Measurements from ENCODE around the gene CACNA1D.

The CACNA1D gene

GRCh38 chr3:53721187-53722119, 227.0 kb downstream of the CACNA1D start:
- no peak for DNase-seq

GRCh38 chr3:53724566-53724965, 230.2 kb downstream of the CACNA1D start:
- DNase-seq = no peak

- DNase-seq = no peak
These were observed 231.1 kb downstream of the CACNA1D start for GRCh38 chr3:53725387-53725995.

DNA sequence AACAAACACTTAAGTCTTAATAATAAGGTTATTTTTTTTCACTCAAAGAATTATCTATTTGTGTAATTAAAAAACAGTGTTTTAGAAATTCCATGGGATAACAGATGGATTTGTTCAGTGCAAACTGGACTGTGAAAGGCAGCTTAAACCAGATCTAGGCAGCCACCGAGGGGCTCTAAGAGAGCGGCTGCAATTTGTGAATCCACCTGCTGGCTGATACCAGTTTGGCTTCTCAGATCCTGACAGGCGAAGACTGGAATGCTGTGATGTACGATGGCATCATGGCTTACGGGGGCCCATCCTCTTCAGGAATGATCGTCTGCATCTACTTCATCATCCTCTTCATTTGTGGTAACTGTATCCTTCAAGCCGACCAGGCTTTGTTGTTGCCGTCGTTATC, 232.2 kb downstream of the CACNA1D start:
- no peak for DNase-seq

DNA sequence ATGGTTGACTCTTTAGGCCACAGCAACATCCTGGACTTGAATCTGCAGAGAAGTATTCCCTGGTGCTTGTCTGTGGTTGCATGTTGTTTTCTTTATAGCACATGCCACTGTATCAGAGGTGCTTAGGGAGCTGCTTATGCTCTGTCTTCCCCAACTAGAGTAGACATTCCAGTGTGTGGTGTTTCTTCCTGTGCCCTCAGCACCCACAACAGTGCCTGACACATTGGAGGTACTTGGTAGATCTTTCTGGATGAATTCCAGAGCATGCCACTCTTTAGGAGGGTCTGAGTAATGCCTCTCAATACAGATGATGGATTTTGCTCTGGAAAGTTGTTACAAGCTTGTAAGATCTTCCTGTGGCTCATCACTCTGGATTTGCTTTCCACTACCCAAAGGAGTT, 234.2 kb downstream of the CACNA1D start:
- no peak for DNase-seq

- DNase-seq = no peak
These were observed 234.7 kb downstream of the CACNA1D start for GRCh38 chr3:53729159-53729558.

GRCh38 chr3:53729618-53730017, 235.2 kb downstream of the CACNA1D start:
- no peak for DNase-seq

- DNase-seq = no peak
These were observed 236.2 kb downstream of the CACNA1D start for GRCh38 chr3:53730576-53730975.

- no peak for DNase-seq
These were observed 237.7 kb downstream of the CACNA1D start for GRCh38 chr3:53731934-53732624.

- DNase-seq = no peak
These were observed 239.0 kb downstream of the CACNA1D start for GRCh38 chr3:53733446-53733845.

GRCh38 chr3:53739966-53740365, 245.6 kb downstream of the CACNA1D start:
- DNase-seq = no peak

GRCh38 chr3:53740956-53741355, 246.5 kb downstream of the CACNA1D start:
- no peak for DNase-seq

GRCh38 chr3:53744351-53744750, 249.9 kb downstream of the CACNA1D start:
- peak; percentile 25 for DNase-seq

- no peak for DNase-seq
These were observed 253.1 kb downstream of the CACNA1D start for GRCh38 chr3:53747559-53747958.

GRCh38 chr3:53748512-53749271, 254.3 kb downstream of the CACNA1D start:
- peak; percentile 91 for DNase-seq

DNA sequence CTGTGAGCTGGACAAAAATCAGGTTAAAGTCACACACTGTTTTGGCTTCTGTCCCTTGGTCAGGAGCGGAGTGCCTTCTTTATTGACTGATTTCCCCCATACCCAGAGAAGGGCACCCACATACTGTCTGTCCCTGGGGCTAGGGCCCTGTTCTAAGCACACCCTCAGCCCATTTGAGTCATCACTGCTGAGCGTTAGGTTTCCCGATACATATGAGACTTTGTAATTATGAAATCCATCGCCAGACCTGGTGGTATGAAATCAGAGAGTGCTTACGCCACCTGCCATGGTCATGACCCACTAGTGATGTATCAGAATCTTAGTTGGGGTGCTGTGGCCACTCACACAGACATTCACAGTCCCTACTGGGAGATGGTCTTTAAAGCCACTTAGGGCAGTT, 255.0 kb downstream of the CACNA1D start:
- DNase-seq = peak; percentile 91

DNA sequence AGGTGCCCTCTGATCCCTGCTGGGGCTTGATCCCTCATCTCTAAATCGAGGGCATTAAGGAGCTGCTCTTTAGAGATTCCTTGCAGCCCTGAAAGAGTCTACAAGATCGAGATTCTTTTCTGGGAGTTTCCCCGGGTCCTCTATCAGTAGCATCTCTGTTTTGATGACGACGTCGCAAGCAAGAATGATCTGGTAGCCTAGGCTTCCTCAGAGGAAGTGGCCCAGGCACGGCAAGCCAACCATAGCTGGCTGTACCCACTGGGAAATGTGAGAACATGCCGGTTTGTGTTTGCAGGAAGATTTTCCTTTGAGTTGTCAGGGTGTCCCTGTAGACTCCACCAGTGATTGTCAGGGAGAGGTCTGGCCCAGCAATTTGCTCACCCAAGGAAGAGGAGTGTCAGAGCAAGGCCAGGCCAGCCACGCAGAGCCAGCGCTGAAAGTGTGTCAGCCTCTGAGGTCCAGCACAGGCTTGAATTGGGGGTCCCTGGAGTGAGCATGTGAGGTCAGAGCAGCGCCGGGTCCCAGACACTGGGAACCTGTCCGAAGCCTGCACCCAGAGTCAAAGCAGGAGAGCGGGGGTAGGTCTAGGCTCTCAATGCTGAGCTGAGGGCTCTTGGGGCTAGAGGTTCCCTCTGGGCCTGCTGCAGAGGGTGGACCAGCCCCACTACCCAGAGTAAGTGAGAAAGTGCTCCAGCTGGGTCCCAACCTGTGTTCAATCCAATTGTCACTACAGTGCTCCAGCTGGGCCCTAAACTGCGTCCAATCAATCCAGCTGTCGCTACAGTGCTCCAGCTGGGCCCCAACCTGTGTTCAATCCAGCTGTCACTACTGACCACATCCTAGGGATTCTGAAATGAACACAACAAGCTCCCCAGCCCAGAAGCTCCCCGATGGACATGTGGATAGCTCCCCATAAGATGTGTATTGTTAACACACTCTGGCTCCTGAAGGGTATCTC, 256.1 kb downstream of the CACNA1D start:
- DNase-seq = peak; percentile 55

DNA sequence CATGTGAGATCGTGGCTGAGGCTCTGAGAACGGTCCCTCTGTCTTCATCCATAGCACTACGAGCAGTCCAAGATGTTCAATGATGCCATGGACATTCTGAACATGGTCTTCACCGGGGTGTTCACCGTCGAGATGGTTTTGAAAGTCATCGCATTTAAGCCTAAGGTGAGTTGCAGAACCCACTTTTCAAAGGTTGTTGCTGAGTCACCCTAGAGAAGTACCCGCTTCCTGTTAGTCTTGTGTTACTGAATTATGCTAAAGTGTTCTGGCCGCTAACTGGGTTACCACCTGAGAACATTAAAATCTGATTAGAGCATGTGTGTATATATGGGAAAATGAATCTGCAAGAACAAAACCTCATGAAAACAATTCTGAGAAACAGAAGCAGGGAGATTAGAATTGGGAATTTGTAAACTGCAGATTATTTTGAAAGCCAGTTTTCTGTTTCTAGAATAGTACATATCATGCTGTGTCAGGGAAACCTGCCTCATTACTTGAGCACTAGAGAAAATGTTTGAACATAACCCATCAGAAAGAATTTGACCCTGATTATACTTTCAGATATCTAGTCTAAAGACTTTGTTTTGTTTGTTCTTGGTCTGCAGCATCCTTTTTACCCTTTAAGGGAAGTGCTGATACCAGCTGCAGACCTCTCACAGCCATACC, 259.2 kb downstream of the CACNA1D start:
- no peak for DNase-seq

- no peak for DNase-seq
These were observed 259.9 kb downstream of the CACNA1D start for GRCh38 chr3:53754325-53754724.

GRCh38 chr3:53758846-53759245, 264.4 kb downstream of the CACNA1D start:
- no peak for DNase-seq

GRCh38 chr3:53763353-53763752, 268.9 kb downstream of the CACNA1D start:
- DNase-seq = no peak
